HepG2 (cell line): ENCODE data around the gene GNB1. TPM values are rescaled to one million over a fixed set of nuclear protein-coding genes. Genes with fewer than 3 reads are reported as not detected.

Source experiments
- AGO2 ChIP-seq: fragments of 200-400 bp; formaldehyde crosslinking; optimal IDR thresholded peaks from 2 replicates; pipeline ENCODE3; 2017; ENCODE audit warnings: mild to moderate bottlenecking, low read depth, low read length, moderate library complexity
- BRD4 ChIP-seq: sonication (generic); formaldehyde crosslinking; IDR thresholded peaks from 2 replicates; pipeline ENCODE4 v1.4.0; 2020; ENCODE audit warnings: missing genetic modification reagents
- DMAP1 ChIP-seq: IDR thresholded peaks from 2 replicates; pipeline ENCODE4 v1.6.1; 2016
- LCORL ChIP-seq, 2 experiments: fragments of 450-650 bp in 1 of 2; sonication (generic) in 1 of 2; formaldehyde crosslinking in 1 of 2; IDR thresholded peaks; 2 replicates each; pipeline versions ENCODE4 v1.5.0 to v1.6.1; 2017 to 2020; ENCODE audit warnings: antibody characterized with exemption in 1 of 2, missing genetic modification reagents in 1 of 2
- RBFOX2 ChIP-seq: fragments of 200-400 bp; formaldehyde crosslinking; IDR thresholded peaks from 2 replicates; pipeline ENCODE4 v1.6.1; 2017; ENCODE audit warnings: low read depth, mild to moderate bottlenecking, low read length
- STAG1 ChIP-seq: sonication (generic); formaldehyde crosslinking; IDR thresholded peaks from 2 replicates; pipeline ENCODE4 v1.4.0; 2020; ENCODE audit warnings: missing genetic modification reagents
- polyA plus RNA-seq, 8 experiments: library from polyadenylated mRNA; depleted of rRNA in 3 of 8; stranded (reverse) in 7 of 8; unstranded in 1 of 8; fragments of >200 nt; fragmentation: Illumina TruSeq in 4 of 8; extraction: Trizol in 4 of 8; gene quantifications; 2 replicates each; pipeline versions ENCODE4 v1.2.1 to v1.2.3, GENCODE V29; 2011 to 2016; ENCODE audit warnings: low read depth in 4 of 8, missing spikeins in 1 of 8, mixed read lengths in 1 of 8; ENCODE audit not compliant: insufficient read depth in 1 of 8
- total RNA-seq, 5 experiments: library from RNA; depleted of rRNA; stranded (reverse); fragments of >200 nt; fragmentation: Illumina TruSeq; extraction: Trizol; gene quantifications; 2 replicates each; pipeline ENCODE4 v1.2.3, GENCODE V29; 2016; ENCODE audit warnings: low read depth in 1 of 5
- TF ChIP-seq, protein P1 (sequence below): IDR thresholded peaks from 2 replicates; pipeline ENCODE4 v1.6.1; 2012; ENCODE audit warnings: inconsistent platforms
- TF ChIP-seq, protein P2 (sequence below): sonication (generic); formaldehyde crosslinking; IDR thresholded peaks from 2 replicates; pipeline ENCODE4 v1.4.0; 2020; ENCODE audit warnings: missing genetic modification reagents
- TF ChIP-seq, protein P3 (sequence below): sonication (generic); formaldehyde crosslinking; IDR thresholded peaks from 2 replicates; pipeline ENCODE4 v1.9.0; 2021; ENCODE audit warnings: missing genetic modification reagents, borderline replicate concordance
- TF ChIP-seq, protein P4 (sequence below): sonication (generic); formaldehyde crosslinking; IDR thresholded peaks from 2 replicates; pipeline ENCODE4 v1.4.0; 2020; ENCODE audit warnings: missing genetic modification reagents, borderline replicate concordance
- TF ChIP-seq, protein P5 (sequence below): sonication (generic); formaldehyde crosslinking; IDR thresholded peaks from 2 replicates; pipeline ENCODE4 v1.5.1; 2020; ENCODE audit warnings: mild to moderate bottlenecking, missing genetic modification reagents, moderate library complexity
- TF ChIP-seq, protein P6 (sequence below): sonication (generic); formaldehyde crosslinking; IDR thresholded peaks from 2 replicates; pipeline ENCODE4 v1.5.0; 2020; ENCODE audit warnings: missing genetic modification reagents

GNB1 gene
- total and polyA plus RNA-seq, 2 of the 13 experiments (the other 11 are each of a cell fraction or from before 2014, with no cell fraction given), result 66.2 to 327 TPM

DNA sequence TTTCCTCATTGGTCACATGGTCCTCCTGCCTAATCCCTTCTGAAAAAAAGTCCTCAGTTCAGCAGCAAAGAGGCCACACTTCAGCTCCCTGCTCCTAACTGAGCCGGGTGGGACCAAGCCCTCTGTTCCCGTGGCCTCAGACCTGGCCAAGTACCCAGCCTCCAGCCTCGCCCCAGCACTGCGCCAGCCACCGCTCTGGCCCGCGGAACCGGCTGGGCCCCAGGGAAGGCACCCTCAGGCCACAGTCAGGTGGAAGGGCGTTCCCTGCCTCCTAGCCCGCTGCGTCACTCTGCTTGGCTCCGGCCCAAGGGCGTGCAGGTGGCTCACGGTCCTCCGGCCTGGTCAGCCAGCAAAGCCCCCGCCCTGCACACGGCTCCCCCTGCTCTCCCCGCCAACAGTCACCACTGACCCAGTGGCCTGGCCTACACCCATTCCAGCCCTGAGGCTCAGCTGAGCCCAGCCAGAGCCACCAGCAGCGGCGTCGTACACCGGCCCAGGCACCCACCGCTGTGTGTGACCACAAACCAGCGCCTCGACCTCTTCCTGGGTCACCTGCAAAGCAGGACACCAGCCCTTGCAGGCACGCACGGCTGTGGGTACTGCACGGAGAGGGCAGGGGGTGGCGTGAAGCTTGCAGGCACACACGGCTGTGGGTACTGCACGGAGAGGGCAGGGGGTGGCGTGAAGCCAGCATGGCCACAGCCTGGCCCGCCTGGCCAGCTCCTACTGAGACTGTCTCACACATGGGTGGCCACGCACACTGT, 132.0 kb downstream of the GNB1 start (continued):
- TF ChIP-seq LCORL (IDR thresholded peaks at IDR 0.05) (no peak), LCORL (CRISPR knock-in tag; IDR thresholded peaks at IDR 0.05) (0 out of 2 replicates have a peak, but pooled peaks have one; percentile 20), RBFOX2 (peak; percentile 35; the same call in 1 of the 2 replicates), AGO2 (peak; percentile 74), DMAP1 (CRISPR knock-in tag) (no peak), STAG1 (CRISPR knock-in tag) (no peak), BRD4 (CRISPR knock-in tag) (no peak)
- TF ChIP-seq, protein P1, sequence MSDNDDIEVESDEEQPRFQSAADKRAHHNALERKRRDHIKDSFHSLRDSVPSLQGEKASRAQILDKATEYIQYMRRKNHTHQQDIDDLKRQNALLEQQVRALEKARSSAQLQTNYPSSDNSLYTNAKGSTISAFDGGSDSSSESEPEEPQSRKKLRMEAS, result peak; percentile 46; the same call in 1 of the 2 replicates
- TF ChIP-seq, protein P2, sequence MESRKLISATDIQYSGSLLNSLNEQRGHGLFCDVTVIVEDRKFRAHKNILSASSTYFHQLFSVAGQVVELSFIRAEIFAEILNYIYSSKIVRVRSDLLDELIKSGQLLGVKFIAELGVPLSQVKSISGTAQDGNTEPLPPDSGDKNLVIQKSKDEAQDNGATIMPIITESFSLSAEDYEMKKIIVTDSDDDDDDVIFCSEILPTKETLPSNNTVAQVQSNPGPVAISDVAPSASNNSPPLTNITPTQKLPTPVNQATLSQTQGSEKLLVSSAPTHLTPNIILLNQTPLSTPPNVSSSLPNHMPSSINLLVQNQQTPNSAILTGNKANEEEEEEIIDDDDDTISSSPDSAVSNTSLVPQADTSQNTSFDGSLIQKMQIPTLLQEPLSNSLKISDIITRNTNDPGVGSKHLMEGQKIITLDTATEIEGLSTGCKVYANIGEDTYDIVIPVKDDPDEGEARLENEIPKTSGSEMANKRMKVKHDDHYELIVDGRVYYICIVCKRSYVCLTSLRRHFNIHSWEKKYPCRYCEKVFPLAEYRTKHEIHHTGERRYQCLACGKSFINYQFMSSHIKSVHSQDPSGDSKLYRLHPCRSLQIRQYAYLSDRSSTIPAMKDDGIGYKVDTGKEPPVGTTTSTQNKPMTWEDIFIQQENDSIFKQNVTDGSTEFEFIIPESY (CRISPR knock-in tag), result peak; percentile 86
- TF ChIP-seq, protein P3, sequence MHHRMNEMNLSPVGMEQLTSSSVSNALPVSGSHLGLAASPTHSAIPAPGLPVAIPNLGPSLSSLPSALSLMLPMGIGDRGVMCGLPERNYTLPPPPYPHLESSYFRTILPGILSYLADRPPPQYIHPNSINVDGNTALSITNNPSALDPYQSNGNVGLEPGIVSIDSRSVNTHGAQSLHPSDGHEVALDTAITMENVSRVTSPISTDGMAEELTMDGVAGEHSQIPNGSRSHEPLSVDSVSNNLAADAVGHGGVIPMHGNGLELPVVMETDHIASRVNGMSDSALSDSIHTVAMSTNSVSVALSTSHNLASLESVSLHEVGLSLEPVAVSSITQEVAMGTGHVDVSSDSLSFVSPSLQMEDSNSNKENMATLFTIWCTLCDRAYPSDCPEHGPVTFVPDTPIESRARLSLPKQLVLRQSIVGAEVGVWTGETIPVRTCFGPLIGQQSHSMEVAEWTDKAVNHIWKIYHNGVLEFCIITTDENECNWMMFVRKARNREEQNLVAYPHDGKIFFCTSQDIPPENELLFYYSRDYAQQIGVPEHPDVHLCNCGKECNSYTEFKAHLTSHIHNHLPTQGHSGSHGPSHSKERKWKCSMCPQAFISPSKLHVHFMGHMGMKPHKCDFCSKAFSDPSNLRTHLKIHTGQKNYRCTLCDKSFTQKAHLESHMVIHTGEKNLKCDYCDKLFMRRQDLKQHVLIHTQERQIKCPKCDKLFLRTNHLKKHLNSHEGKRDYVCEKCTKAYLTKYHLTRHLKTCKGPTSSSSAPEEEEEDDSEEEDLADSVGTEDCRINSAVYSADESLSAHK (CRISPR knock-in tag), result no peak
- TF ChIP-seq, protein P4, sequence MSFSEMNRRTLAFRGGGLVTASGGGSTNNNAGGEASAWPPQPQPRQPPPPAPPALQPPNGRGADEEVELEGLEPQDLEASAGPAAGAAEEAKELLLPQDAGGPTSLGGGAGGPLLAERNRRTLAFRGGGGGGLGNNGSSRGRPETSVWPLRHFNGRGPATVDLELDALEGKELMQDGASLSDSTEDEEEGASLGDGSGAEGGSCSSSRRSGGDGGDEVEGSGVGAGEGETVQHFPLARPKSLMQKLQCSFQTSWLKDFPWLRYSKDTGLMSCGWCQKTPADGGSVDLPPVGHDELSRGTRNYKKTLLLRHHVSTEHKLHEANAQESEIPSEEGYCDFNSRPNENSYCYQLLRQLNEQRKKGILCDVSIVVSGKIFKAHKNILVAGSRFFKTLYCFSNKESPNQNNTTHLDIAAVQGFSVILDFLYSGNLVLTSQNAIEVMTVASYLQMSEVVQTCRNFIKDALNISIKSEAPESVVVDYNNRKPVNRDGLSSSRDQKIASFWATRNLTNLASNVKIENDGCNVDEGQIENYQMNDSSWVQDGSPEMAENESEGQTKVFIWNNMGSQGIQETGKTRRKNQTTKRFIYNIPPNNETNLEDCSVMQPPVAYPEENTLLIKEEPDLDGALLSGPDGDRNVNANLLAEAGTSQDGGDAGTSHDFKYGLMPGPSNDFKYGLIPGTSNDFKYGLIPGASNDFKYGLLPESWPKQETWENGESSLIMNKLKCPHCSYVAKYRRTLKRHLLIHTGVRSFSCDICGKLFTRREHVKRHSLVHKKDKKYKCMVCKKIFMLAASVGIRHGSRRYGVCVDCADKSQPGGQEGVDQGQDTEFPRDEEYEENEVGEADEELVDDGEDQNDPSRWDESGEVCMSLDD (CRISPR knock-in tag), result no peak
- TF ChIP-seq, protein P5, sequence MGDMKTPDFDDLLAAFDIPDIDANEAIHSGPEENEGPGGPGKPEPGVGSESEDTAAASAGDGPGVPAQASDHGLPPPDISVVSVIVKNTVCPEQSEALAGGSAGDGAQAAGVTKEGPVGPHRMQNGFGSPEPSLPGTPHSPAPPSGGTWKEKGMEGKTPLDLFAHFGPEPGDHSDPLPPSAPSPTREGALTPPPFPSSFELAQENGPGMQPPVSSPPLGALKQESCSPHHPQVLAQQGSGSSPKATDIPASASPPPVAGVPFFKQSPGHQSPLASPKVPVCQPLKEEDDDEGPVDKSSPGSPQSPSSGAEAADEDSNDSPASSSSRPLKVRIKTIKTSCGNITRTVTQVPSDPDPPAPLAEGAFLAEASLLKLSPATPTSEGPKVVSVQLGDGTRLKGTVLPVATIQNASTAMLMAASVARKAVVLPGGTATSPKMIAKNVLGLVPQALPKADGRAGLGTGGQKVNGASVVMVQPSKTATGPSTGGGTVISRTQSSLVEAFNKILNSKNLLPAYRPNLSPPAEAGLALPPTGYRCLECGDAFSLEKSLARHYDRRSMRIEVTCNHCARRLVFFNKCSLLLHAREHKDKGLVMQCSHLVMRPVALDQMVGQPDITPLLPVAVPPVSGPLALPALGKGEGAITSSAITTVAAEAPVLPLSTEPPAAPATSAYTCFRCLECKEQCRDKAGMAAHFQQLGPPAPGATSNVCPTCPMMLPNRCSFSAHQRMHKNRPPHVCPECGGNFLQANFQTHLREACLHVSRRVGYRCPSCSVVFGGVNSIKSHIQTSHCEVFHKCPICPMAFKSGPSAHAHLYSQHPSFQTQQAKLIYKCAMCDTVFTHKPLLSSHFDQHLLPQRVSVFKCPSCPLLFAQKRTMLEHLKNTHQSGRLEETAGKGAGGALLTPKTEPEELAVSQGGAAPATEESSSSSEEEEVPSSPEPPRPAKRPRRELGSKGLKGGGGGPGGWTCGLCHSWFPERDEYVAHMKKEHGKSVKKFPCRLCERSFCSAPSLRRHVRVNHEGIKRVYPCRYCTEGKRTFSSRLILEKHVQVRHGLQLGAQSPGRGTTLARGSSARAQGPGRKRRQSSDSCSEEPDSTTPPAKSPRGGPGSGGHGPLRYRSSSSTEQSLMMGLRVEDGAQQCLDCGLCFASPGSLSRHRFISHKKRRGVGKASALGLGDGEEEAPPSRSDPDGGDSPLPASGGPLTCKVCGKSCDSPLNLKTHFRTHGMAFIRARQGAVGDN (CRISPR knock-in tag), result peak; percentile 55
- TF ChIP-seq, protein P6, sequence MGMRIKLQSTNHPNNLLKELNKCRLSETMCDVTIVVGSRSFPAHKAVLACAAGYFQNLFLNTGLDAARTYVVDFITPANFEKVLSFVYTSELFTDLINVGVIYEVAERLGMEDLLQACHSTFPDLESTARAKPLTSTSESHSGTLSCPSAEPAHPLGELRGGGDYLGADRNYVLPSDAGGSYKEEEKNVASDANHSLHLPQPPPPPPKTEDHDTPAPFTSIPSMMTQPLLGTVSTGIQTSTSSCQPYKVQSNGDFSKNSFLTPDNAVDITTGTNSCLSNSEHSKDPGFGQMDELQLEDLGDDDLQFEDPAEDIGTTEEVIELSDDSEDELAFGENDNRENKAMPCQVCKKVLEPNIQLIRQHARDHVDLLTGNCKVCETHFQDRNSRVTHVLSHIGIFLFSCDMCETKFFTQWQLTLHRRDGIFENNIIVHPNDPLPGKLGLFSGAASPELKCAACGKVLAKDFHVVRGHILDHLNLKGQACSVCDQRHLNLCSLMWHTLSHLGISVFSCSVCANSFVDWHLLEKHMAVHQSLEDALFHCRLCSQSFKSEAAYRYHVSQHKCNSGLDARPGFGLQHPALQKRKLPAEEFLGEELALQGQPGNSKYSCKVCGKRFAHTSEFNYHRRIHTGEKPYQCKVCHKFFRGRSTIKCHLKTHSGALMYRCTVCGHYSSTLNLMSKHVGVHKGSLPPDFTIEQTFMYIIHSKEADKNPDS (CRISPR knock-in tag), result no peak
